Loucy (cell line): ENCODE measurements around the gene AGAP1.

Experiments used
- CTCF ChIP-seq: fragments of 200-600 bp; sonication (generic); conservative IDR thresholded peaks from 2 replicates; pipeline ENCODE4 v1.5.1; 2014; ENCODE audit warnings: mild to moderate bottlenecking, antibody characterized with exemption, low read length
- EZH2phosphoT487 ChIP-seq: fragments of 200-600 bp; IDR thresholded peaks from 2 replicates; pipeline ENCODE4 v1.6.1; 2018; ENCODE audit warnings: antibody characterized with exemption, mild to moderate bottlenecking, moderate library complexity, borderline replicate concordance

DNA sequence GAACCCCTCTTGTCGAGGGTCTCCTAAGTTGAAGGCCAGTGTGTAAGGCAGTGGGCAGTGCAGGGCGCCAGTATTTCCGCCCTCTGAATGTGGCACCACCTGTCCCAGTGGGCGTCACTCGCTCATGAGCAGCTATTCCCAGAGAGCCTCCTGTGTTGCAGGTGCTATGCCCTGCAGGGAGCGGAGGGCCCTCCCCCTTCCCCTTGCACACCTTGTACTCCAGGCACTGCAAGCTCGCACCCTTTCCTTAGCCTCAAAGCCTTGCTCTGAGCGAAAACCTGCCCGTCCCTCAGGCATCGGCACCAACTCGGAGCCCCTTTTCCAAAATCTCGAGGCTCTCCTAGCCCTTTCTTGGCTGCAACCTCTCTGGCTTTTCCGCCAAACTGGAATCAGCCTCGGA is 282.7 kb downstream of the AGAP1 start:
- TF ChIP-seq EZH2phosphoT487 (no peak), CTCF (no peak)
